Progenitor cell of endocrine pancreas (in vitro differentiated cells): ENCODE data around the gene FGFRL1. TPM values are rescaled to one million over a fixed set of nuclear protein-coding genes. Genes with fewer than 3 reads are reported as not detected.

Experiments used
- DNase-seq: peaks from one replicate; pipeline ENCODE4 v3.0.0; 2021; ENCODE audit warnings: low spot score; ENCODE audit not compliant: unreplicated experiment
- H3K27ac Mint-ChIP-seq: 2 replicates; pipeline ENCODE4 v1.8.0; 2021; ENCODE audit warnings: mild to moderate bottlenecking, moderate library complexity, mixed read lengths
- H3K27me3 Mint-ChIP-seq: 2 replicates; pipeline ENCODE4 v1.8.0; 2021; ENCODE audit warnings: mixed read lengths
- H3K36me3 Mint-ChIP-seq: 2 replicates; pipeline ENCODE4 v1.8.0; 2022; ENCODE audit warnings: mixed read lengths; ENCODE audit not compliant: insufficient read depth
- H3K4me1 Mint-ChIP-seq: 2 replicates; pipeline ENCODE4 v1.8.0; 2021; ENCODE audit warnings: low read depth, mixed read lengths
- H3K4me3 Mint-ChIP-seq: 2 replicates; pipeline ENCODE4 v1.8.0; 2021; ENCODE audit warnings: low read depth, mild to moderate bottlenecking, moderate library complexity, mixed read lengths
- H3K9me3 Mint-ChIP-seq: 2 replicates; pipeline ENCODE4 v1.8.0; 2021; ENCODE audit warnings: low read depth, mixed read lengths
- total RNA-seq: library from RNA; stranded (reverse); gene quantifications from 2 replicates; pipeline ENCODE4 v1.2.1, GENCODE V29; 2021
- TF ChIP-seq, protein P1 (sequence below): fragments of 200-600 bp; sonication (generic); IDR thresholded peaks from one replicate; pipeline ENCODE4 v1.5.0; 2021; ENCODE audit warnings: antibody characterized with exemption, mild to moderate bottlenecking; ENCODE audit not compliant: unreplicated experiment

The FGFRL1 gene
- total RNA-seq, 1 donor from 2014 or later, result 126 TPM

- H3K36me3 Mint-ChIP-seq, result no peaks in the 10 kb centered on the region
- peaks cover 13% of the 10 kb centered on the region for H3K4me1 Mint-ChIP-seq
- H3K4me3 Mint-ChIP-seq, result no peak overlapping the region
- no peak overlapping the region for H3K27ac Mint-ChIP-seq
- TF ChIP-seq, protein P1, sequence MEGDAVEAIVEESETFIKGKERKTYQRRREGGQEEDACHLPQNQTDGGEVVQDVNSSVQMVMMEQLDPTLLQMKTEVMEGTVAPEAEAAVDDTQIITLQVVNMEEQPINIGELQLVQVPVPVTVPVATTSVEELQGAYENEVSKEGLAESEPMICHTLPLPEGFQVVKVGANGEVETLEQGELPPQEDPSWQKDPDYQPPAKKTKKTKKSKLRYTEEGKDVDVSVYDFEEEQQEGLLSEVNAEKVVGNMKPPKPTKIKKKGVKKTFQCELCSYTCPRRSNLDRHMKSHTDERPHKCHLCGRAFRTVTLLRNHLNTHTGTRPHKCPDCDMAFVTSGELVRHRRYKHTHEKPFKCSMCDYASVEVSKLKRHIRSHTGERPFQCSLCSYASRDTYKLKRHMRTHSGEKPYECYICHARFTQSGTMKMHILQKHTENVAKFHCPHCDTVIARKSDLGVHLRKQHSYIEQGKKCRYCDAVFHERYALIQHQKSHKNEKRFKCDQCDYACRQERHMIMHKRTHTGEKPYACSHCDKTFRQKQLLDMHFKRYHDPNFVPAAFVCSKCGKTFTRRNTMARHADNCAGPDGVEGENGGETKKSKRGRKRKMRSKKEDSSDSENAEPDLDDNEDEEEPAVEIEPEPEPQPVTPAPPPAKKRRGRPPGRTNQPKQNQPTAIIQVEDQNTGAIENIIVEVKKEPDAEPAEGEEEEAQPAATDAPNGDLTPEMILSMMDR, result no peak
- no peak for DNase-seq
- H3K27me3 Mint-ChIP-seq, result peaks cover 25% of the 10 kb centered on the region
- H3K9me3 Mint-ChIP-seq, result no peaks in the 10 kb centered on the region
Observed at GRCh38 chr4:995311-996026, 16.0 kb upstream of the FGFRL1 start.

DNA sequence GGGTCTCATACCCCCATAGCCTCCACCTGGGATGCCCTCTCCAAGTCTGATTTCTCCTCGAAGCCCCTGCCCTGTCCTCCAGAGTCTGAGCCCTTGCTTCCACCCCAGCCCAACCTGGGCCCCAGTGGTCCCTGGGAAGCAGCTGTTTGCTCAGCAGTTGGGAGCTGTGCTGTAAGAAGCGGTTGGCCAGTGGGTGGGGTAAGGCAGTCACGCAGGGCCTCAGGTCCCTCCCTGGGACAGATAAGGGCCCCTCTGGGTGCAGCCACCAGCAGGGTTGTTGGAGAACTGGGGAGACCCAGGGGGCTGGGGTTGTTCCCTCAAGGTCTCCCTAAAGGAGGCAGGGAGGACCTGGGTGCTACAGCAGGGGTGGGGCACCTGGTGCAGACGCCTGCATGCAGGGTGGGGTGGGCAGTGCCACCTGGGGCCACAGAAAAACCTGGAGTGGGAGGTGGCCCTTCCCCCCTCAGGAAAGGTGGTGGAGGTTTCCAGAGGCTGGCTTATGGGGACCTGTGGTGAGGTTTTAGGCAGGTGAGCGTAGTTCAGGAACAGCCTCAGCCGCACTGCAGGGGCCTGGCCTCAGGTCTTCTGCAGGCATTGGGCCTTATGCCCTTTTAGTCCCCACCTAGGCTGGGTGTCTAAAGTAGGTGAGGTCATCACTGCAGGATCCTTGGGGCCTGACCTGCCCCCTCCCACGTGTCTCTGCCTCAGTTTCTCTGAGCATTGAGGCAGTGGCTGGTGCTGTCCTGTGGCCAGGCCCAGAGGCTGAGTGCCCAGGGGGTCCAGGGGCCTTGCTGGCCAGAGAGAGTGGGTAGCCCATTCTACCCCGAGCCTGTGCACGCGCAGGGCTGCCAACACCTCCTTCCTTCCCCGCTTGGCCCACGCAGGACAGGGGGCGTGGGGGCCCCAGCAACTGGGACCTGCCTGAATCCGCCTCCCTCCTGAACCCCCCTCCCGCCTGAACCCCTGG, 15.1 kb upstream of the FGFRL1 start:
- DNase-seq, result no peak
- no peak overlapping the region for H3K27ac Mint-ChIP-seq
- no peaks in the 10 kb centered on the region for H3K36me3 Mint-ChIP-seq
- peaks cover 27% of the 10 kb centered on the region for H3K27me3 Mint-ChIP-seq
- H3K4me3 Mint-ChIP-seq, result no peak overlapping the region
- no peaks in the 10 kb centered on the region for H3K9me3 Mint-ChIP-seq
- TF ChIP-seq, protein P1, result no peak
- peaks cover 13% of the 10 kb centered on the region for H3K4me1 Mint-ChIP-seq

DNA sequence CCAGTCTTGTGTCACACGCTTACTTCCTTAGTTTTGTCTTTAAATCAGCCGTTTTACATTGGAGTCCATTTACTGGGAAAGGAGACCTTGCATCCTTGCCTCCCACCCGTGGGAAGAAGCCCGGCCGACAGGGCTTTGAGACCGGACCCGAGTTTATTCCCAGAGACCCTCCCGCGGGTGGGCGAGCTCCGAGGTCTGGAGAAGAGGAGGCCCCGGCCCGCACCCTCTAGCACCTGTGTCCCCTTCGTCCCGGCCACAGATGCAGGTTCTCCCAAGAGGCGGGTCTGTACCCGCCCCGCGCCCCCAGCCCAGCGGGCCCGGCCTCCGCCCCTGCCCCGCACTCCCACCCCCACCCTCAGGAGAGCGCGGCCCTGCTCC, 14.4 kb upstream of the FGFRL1 start:
- Mint-ChIP-seq H3K27me3 (peaks cover 32% of the 10 kb centered on the region), H3K9me3 (no peaks in the 10 kb centered on the region), H3K4me3 (no peak overlapping the region), H3K27ac (no peak overlapping the region), H3K4me1 (peaks cover 13% of the 10 kb centered on the region), H3K36me3 (no peaks in the 10 kb centered on the region)
- no peak for DNase-seq
- TF ChIP-seq, protein P1, result no peak

DNA sequence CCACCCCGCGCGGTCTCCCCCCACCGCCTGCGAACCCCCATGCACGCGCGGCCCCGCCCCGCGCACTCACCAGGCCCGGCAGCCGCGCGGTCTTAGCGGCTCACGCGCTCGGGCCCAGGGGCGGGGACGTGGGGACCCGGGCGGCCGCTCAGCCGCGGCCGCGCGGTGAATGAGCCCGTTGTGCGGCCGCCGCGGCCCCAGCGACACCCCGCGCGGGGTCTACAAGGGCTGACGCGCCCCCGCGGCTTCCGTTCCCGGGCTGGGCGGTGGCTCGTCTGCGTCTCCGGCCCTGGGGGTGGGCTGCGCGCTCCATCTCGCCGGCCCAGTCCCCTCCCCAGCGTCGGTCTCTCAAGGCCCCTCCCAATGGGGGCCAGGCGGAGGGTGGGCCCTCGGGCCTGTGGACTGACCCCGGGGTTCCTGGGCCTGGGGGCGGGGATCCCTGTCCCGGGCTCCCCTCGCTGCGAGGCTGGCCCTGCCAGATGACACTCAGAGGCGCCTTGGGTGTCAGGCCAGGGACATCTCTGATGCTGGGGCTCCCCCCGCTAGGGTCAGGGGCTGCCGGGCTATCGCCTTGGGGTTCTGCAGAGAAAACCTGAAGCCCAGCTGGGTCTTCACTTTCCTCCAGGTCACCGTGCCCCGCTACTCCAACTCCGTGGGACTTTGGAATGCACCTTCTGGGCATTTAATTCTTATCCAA, 13.9 kb upstream of the FGFRL1 start:
- Mint-ChIP-seq H3K27me3 (peaks cover 36% of the 10 kb centered on the region), H3K27ac (no peak overlapping the region), H3K36me3 (no peaks in the 10 kb centered on the region), H3K4me1 (peaks cover 11% of the 10 kb centered on the region), H3K9me3 (no peaks in the 10 kb centered on the region), H3K4me3 (no peak overlapping the region)
- TF ChIP-seq, protein P1, result no peak
- DNase-seq, result no peak
